K562 (cell line): ENCODE results near the gene FAM53C. TPM values are rescaled to one million over a fixed set of nuclear protein-coding genes. Genes with fewer than 3 reads are reported as not detected.

Experiments
- FOXA1 ChIP-seq: fragments of 450-650 bp; IDR thresholded peaks from 2 replicates; pipeline ENCODE4 v1.6.1; 2016; ENCODE audit warnings: mild to moderate bottlenecking, borderline replicate concordance
- GABPB1 ChIP-seq: sonication (generic); formaldehyde crosslinking; IDR thresholded peaks from 2 replicates; pipeline ENCODE4 v1.8.0; 2022; ENCODE audit warnings: mild to moderate bottlenecking, missing genetic modification reagents
- HNRNPL ChIP-seq: fragments of 200-400 bp; formaldehyde crosslinking; IDR thresholded peaks from 2 replicates; pipeline ENCODE4 v1.6.1; 2017; ENCODE audit warnings: low read depth, mild to moderate bottlenecking, low read length
- JUN ChIP-seq, 2 experiments: sonication (generic) in 1 of 2; formaldehyde crosslinking in 1 of 2; IDR thresholded peaks; 2 replicates each; pipeline versions ENCODE4 v1.6.1 to v1.8.0; 2012 to 2022; ENCODE audit warnings: borderline replicate concordance in 2 of 2, mild to moderate bottlenecking in 2 of 2, improper control_type of control experiment in 1 of 2, low read depth in 1 of 2, low read length in 1 of 2, missing genetic modification reagents in 1 of 2
- MITF ChIP-seq: IDR thresholded peaks from 2 replicates; pipeline ENCODE4 v1.6.1; 2014; ENCODE audit warnings: antibody characterized with exemption
- MXD1 ChIP-seq: fragments of 250-450 bp; sonication (Bioruptor Pico); IDR thresholded peaks from 2 replicates; pipeline ENCODE4 v1.8.0; 2021; ENCODE audit warnings: borderline replicate concordance, mild to moderate bottlenecking, moderate library complexity; ENCODE audit not compliant: poor library complexity, severe bottlenecking
- MYNN ChIP-seq, 2 experiments: sonication (generic); formaldehyde crosslinking in 1 of 2; IDR thresholded peaks; 2 replicates each; pipeline versions ENCODE4 v1.5.0 to v1.6.1; 2016 to 2020; ENCODE audit warnings: antibody characterized with exemption in 1 of 2, missing genetic modification reagents in 1 of 2
- SREBF1 ChIP-seq: fragments of 150-350 bp; IDR thresholded peaks from 2 replicates; pipeline ENCODE4 v1.6.1; 2014; ENCODE audit warnings: antibody characterized with exemption, low read depth, low read length, borderline replicate concordance
- SRSF1 ChIP-seq: fragments of 200-400 bp; formaldehyde crosslinking; IDR thresholded peaks from 2 replicates; pipeline ENCODE4 v1.6.1; 2017; ENCODE audit warnings: mild to moderate bottlenecking, low read depth, low read length, moderate library complexity
- STAT5B ChIP-seq: fragments of 250-450 bp; sonication (Bioruptor Pico); IDR thresholded peaks from 2 replicates; pipeline ENCODE4 v1.8.0; 2021; ENCODE audit warnings: mild to moderate bottlenecking, inconsistent platforms
- TCF7 ChIP-seq: sonication (generic); IDR thresholded peaks from 2 replicates; pipeline ENCODE4 v1.6.1; 2016; ENCODE audit warnings: antibody characterized with exemption, borderline replicate concordance
- TRIM28 ChIP-seq: fragments of 450-650 bp; IDR thresholded peaks from 2 replicates; pipeline ENCODE4 v1.6.1; 2017
- ZNF184 ChIP-seq: sonication (generic); formaldehyde crosslinking; IDR thresholded peaks from 2 replicates; pipeline ENCODE4 v1.5.0; 2020; ENCODE audit warnings: missing genetic modification reagents
- ZNF253 ChIP-seq: fragments of 250-450 bp; sonication (Bioruptor Pico); conservative IDR thresholded peaks from 2 replicates; pipeline ENCODE4 v1.6.1; 2021; ENCODE audit warnings: mild to moderate bottlenecking
- ZZZ3 ChIP-seq: fragments of 450-650 bp; IDR thresholded peaks from 2 replicates; pipeline ENCODE4 v1.6.1; 2016; ENCODE audit warnings: antibody characterized with exemption, mild to moderate bottlenecking, moderate library complexity
- polyA plus RNA-seq, 8 experiments: library from polyadenylated mRNA; depleted of rRNA in 4 of 8; stranded (reverse) in 5 of 8; unstranded in 3 of 8; fragments of >200 nt; fragmentation: Nextera tagmentation in 2 of 8; fragmentation: Illumina TruSeq in 1 of 8; extraction: Ambion mirVana in 2 of 8; extraction: Trizol in 1 of 8; gene quantifications; 2 replicates each; pipeline versions ENCODE4 v1.2.1 to v1.2.3, GENCODE V29; 2011 to 2014; ENCODE audit warnings: inconsistent platforms in 1 of 8, missing spikeins in 1 of 8
- total RNA-seq, 7 experiments: library from RNA; depleted of rRNA in 6 of 7; stranded (reverse); fragments of >200 nt in 6 of 7; fragmentation: Illumina TruSeq in 2 of 7; extraction: Trizol in 2 of 7; gene quantifications; 2 replicates each; pipeline versions ENCODE4 v1.2.1 to v1.2.3, GENCODE V29; 2011 to 2021; ENCODE audit warnings: low replicate concordance in 1 of 7
- TF ChIP-seq, protein P1 (sequence below): IDR thresholded peaks from 2 replicates; pipeline ENCODE4 v1.6.1; 2011; ENCODE audit warnings: borderline replicate concordance, low read depth, mild to moderate bottlenecking, moderate library complexity, low read length; ENCODE audit not compliant: insufficient read depth, poor library complexity, severe bottlenecking
- TF ChIP-seq, protein P2 (sequence below): sonication (generic); formaldehyde crosslinking; IDR thresholded peaks from 2 replicates; pipeline ENCODE4 v1.8.1; 2022; ENCODE audit warnings: missing genetic modification reagents
- TF ChIP-seq, protein P3 (sequence below): fragments of 250-450 bp; sonication (Bioruptor Pico); IDR thresholded peaks from 2 replicates; pipeline ENCODE4 v1.4.0; 2020; ENCODE audit warnings: mild to moderate bottlenecking, moderate library complexity, borderline replicate concordance

The FAM53C gene
- total and polyA plus RNA-seq, 9 of the 15 experiments (the other 6 are each of a cell fraction or from before 2014, with no cell fraction given), result 9.7 to 38.5 (median 25.2) TPM

DNA sequence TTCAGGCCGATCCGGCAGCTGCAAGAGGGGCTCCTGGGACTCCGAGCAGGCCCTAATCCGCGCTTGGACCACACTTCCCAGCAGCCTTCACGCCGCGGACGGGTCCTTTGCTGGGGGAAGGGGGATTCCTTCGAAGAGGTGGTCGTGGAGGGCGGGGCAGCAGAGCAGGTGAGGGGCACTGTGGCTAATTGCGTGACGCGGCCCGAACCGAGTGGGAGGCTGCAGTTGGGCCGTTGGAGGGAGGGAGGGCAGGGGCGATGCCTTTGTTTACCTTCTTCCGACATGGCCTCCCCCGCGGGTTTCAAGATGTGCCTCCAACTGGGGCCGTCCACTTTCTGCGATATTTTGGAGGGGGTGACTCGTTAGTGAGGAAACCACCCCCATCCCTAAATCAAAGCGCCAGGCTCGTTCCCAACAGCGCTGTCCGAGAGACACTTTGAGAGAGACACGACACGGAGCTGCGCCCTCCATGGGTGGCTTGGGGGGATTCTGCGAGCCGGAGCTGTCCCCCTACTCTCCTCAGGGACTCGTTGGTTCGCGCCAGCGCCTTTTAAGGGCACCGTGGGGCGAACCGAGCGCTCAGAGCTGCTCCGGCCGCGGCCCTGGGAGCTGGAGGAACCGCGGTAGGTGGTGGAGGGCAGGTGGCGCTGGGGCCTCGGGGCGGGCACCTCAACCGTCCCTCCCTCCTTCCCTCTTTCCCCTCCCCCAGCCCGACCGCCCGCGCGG is at the start of gene FAM53C (continued):
- TF ChIP-seq, protein P1, sequence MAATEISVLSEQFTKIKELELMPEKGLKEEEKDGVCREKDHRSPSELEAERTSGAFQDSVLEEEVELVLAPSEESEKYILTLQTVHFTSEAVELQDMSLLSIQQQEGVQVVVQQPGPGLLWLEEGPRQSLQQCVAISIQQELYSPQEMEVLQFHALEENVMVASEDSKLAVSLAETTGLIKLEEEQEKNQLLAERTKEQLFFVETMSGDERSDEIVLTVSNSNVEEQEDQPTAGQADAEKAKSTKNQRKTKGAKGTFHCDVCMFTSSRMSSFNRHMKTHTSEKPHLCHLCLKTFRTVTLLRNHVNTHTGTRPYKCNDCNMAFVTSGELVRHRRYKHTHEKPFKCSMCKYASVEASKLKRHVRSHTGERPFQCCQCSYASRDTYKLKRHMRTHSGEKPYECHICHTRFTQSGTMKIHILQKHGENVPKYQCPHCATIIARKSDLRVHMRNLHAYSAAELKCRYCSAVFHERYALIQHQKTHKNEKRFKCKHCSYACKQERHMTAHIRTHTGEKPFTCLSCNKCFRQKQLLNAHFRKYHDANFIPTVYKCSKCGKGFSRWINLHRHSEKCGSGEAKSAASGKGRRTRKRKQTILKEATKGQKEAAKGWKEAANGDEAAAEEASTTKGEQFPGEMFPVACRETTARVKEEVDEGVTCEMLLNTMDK, result no peak
- no peak for TF ChIP-seq MXD1 (CRISPR knock-in tag)
- TF ChIP-seq SREBF1, result peak; percentile 76
- peak; percentile 38; the same call in 1 of the 2 replicates for TF ChIP-seq JUN (IDR thresholded peaks at IDR 0.05; ENCODE audit: borderline replicate concordance, low read depth, low read length)
- no peak for TF ChIP-seq JUN (CRISPR knock-in tag; IDR thresholded peaks at IDR 0.05; ENCODE audit: borderline replicate concordance)
- TF ChIP-seq ZNF184, result no peak
- no peak for TF ChIP-seq ZZZ3
- TF ChIP-seq ZNF253 (CRISPR knock-in tag), result no peak
- TF ChIP-seq, protein P2, sequence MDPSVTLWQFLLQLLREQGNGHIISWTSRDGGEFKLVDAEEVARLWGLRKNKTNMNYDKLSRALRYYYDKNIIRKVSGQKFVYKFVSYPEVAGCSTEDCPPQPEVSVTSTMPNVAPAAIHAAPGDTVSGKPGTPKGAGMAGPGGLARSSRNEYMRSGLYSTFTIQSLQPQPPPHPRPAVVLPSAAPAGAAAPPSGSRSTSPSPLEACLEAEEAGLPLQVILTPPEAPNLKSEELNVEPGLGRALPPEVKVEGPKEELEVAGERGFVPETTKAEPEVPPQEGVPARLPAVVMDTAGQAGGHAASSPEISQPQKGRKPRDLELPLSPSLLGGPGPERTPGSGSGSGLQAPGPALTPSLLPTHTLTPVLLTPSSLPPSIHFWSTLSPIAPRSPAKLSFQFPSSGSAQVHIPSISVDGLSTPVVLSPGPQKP (CRISPR knock-in tag), result no peak
- TF ChIP-seq TRIM28, result no peak
- TF ChIP-seq FOXA1, result peak; percentile 55; the same call in 1 of the 2 replicates
- TF ChIP-seq MYNN (IDR thresholded peaks at IDR 0.05), result no peak; the same call in 1 of the 2 replicates
- TF ChIP-seq MYNN (CRISPR knock-in tag; IDR thresholded peaks at IDR 0.05), result no peak
- TF ChIP-seq STAT5B (CRISPR knock-in tag), result no peak
- TF ChIP-seq SRSF1, result peak; percentile 58; the same call in 1 of the 2 replicates
- no peak; the same call in 1 of the 2 replicates for TF ChIP-seq MITF
- peak; percentile 57; the same call in 1 of the 2 replicates for TF ChIP-seq GABPB1 (CRISPR knock-in tag)
- 0 out of 2 replicates have a peak, but pooled peaks have one; percentile 27 for TF ChIP-seq TCF7
- TF ChIP-seq, protein P3, sequence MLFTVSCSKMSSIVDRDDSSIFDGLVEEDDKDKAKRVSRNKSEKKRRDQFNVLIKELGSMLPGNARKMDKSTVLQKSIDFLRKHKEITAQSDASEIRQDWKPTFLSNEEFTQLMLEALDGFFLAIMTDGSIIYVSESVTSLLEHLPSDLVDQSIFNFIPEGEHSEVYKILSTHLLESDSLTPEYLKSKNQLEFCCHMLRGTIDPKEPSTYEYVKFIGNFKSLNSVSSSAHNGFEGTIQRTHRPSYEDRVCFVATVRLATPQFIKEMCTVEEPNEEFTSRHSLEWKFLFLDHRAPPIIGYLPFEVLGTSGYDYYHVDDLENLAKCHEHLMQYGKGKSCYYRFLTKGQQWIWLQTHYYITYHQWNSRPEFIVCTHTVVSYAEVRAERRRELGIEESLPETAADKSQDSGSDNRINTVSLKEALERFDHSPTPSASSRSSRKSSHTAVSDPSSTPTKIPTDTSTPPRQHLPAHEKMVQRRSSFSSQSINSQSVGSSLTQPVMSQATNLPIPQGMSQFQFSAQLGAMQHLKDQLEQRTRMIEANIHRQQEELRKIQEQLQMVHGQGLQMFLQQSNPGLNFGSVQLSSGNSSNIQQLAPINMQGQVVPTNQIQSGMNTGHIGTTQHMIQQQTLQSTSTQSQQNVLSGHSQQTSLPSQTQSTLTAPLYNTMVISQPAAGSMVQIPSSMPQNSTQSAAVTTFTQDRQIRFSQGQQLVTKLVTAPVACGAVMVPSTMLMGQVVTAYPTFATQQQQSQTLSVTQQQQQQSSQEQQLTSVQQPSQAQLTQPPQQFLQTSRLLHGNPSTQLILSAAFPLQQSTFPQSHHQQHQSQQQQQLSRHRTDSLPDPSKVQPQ, result no peak
- peak; percentile 98 for TF ChIP-seq HNRNPL
